C4-2B (cell line): ENCODE results near the gene LGR4.

Experiments
- ZFX ChIP-seq: fragments of 450-650 bp; IDR thresholded peaks from 2 replicates; pipeline ENCODE4 v1.6.1; 2017
- TF ChIP-seq, protein P1 (sequence below): fragments of 450-650 bp; conservative IDR thresholded peaks from 2 replicates; pipeline ENCODE4 v1.5.1; 2017; ENCODE audit warnings: mild to moderate bottlenecking

DNA sequence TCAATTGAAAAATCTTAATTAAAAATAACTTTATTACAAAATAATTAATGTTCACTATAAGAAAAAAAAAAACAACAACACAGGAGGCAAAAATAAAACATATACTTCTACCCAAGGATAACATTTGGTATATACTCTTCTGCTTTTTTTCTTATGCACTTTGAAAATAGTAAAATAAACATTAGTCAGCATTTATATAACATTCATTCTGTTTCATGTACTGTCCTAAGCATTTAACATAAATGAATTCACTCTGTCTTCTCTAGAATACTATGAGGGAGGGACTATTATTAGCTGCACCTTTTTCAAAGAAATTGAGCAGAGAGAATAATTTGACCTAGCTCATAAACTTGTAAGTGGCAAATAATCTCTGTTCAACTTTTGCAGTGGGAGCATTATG, 61.3 kb downstream of the LGR4 start:
- TF ChIP-seq, protein P1, sequence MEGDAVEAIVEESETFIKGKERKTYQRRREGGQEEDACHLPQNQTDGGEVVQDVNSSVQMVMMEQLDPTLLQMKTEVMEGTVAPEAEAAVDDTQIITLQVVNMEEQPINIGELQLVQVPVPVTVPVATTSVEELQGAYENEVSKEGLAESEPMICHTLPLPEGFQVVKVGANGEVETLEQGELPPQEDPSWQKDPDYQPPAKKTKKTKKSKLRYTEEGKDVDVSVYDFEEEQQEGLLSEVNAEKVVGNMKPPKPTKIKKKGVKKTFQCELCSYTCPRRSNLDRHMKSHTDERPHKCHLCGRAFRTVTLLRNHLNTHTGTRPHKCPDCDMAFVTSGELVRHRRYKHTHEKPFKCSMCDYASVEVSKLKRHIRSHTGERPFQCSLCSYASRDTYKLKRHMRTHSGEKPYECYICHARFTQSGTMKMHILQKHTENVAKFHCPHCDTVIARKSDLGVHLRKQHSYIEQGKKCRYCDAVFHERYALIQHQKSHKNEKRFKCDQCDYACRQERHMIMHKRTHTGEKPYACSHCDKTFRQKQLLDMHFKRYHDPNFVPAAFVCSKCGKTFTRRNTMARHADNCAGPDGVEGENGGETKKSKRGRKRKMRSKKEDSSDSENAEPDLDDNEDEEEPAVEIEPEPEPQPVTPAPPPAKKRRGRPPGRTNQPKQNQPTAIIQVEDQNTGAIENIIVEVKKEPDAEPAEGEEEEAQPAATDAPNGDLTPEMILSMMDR, result no peak
- no peak for TF ChIP-seq ZFX
